HG03064 (cell line): Measurements from ENCODE around the gene CTNND2.

Experiments
- ATAC-seq: cut with Tn5 transposase; IDR thresholded peaks from one replicate; pipeline ENCODE4 v1.9.1; 2021; ENCODE audit warnings: low read depth; ENCODE audit not compliant: unreplicated experiment

CTNND2 gene

DNA sequence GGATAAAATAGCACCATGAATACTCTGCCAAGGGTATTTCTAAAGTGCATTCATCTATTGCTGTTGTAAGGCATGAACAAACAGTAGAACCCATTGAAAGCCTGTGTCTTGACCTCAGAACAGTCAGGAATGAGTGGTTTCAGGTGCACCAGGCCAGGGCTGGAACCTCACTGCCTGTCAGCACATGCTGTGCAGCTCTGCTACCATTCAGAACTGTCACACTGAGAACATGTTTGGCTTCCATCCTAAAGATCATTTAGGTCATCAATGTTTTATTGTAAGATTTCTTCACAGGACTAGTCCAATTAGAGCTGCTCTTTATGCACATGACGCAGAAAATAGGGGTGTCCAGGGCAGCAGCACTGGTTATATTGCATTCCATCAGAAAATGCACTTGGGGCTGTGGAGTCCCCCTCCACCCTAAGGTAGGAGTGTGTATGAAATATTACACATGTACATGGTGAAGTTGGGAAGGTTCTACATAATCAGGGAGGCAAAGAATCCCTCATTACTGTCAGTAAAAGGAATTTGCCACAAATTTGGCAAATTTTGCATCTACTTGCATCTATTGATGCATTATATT is 408.0 kb downstream of the CTNND2 start:
- no peak for ATAC-seq

- ATAC-seq, result no peak
Measured at GRCh38 chr5:11494340-11494739, 409.9 kb downstream of the CTNND2 start.

DNA sequence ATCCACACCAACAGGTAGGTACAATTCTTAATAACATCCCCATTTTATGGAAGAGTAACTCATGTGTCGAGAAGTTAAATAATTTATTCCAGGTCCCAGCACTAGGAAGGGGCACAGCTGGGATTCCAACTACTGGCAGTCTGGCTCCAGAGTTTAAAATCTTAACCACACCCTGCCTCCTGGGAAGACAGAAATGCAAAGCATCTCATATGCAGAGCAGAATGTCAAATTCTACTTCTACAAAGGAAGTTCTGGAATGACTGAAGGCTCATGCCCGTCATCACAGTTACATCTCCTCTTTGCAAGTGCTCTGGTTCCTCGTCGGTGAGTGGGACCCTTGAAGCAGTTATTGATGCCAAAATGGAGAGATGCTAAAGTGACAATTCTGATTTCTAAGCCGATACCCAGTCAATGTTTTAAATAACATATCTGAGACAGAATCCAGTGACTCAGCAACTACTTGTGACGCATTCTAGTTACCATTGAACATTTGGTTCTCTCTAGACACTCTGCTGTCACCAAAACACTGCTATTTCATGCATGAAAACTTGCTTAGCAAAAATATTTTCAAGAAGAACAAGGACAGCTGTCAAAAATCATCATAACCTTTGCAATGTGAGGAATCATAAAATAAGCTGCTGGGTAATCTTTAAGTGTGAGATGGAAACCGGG is 412.7 kb downstream of the CTNND2 start:
- no peak for ATAC-seq

DNA sequence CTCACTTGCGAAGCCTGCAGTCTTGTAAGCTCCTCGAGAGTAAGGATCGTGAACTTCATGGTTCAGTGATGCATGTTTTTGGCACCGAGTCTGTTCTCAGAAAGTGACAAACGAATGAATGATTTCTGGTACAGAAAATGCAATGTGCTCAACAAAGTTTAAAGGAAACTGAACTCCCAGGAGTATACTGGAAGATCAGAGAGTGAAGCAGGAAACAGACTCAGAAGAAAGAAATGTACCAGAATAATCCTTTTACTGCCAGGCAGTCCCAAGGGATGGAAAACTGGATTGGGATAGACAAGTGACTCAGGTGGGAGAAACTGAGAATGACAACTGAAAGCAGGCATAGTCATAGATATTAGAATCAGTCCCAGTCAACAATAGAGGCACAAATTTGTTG is 420.6 kb downstream of the CTNND2 start:
- ATAC-seq, result no peak

DNA sequence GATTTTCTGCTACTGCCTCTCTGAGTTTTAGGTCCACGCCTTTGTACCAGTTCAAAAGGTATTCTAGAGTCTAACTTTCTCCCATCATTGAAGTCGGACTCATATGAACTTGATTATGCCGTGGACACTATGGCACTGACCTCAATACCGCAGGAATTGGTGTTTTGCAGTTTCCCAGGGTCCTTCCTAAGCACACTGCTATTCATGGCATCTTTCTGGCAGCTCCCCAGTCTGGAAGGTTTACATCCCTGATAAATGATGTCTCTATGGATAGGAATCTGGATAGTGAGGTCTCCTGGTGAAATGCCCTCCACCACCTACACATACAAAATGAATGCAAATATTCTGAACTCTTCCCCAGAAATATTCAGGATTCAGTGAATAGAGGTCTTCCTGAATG is 422.2 kb downstream of the CTNND2 start:
- no peak for ATAC-seq

GRCh38 chr5:11477786-11478185 is 426.5 kb downstream of the CTNND2 start:
- no peak for ATAC-seq

DNA sequence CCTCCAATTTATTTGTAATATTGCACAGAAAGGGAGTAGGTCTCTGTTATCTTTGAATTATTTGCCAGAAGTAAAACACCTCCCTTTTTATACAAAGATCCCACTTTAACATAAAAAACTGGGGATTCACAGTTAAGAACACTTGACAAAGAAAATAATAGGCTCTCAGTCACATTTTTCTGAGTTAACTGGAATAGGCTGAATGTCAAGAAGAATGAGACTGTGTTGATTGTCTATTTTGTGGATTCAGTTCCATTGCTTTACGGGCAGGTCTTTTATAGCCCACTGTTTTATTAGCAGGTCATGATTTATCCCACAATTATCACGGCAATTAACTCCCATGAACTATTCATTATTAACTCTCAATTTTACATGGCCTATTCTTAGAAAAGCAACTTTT is 427.4 kb downstream of the CTNND2 start:
- no peak for ATAC-seq

- ATAC-seq, result no peak
Measured at GRCh38 chr5:11468334-11469039, 435.8 kb downstream of the CTNND2 start.

DNA sequence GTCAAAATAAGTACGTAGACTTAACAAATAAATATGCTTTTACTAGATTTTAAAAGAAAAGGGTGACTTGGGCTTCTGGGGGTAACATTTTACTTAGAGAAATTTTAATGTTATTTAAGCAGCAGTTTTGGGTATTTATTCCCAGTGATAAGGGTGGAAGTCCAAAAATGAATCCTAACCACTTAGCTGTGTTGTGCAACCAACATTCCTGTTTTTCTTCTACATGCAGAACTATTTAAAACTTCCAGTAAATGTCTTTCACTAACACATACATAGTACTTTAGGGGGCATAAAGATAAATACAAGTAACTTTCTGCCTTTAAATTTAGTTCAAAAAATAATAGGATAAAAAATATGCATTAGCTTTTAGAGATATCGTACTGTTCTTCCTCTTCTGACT is 436.7 kb downstream of the CTNND2 start:
- no peak for ATAC-seq

- no peak for ATAC-seq
Measured at GRCh38 chr5:11459716-11460115, 444.5 kb downstream of the CTNND2 start.

DNA sequence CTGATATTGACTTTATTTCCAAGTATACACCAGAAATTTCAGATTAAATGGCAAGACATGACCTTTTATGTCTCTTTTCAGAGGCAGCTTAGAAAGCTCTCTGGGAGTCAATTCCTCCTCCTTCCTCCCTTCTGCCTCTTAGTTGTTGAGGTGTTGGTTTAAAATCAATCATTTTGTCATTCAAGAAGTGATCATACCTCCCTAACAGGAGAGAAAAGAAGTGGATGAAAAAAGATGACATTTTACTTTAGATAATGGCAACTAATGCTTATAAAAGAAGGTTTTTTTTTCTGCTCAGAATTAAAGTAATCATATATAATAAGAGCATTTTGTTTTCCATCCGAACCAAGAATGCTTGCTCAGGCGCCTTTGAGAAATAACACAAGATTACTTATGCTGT is 448.7 kb downstream of the CTNND2 start:
- no peak for ATAC-seq

DNA sequence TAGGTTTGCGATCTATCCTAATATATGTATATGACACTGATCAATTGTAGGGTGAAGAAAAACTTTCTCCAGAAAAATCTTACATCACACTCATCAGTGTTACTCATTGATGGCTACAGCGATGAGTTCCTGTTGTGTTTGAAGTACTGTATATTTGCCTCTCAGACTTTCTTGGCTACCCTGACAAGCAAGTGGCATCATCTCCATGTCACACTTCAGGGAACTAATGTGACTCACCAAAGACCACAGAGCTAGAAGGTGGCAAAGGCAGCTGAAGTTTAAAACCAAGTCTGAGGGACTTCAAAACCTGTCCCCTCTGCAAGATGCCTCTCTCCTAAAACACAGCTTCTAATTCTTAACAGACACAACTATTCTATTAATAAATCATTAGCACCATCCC is 451.4 kb downstream of the CTNND2 start:
- ATAC-seq, result no peak

- no peak for ATAC-seq
Measured at GRCh38 chr5:11449966-11450365, 454.3 kb downstream of the CTNND2 start.

- ATAC-seq, result no peak
Measured at GRCh38 chr5:11449217-11449616, 455.0 kb downstream of the CTNND2 start.

DNA sequence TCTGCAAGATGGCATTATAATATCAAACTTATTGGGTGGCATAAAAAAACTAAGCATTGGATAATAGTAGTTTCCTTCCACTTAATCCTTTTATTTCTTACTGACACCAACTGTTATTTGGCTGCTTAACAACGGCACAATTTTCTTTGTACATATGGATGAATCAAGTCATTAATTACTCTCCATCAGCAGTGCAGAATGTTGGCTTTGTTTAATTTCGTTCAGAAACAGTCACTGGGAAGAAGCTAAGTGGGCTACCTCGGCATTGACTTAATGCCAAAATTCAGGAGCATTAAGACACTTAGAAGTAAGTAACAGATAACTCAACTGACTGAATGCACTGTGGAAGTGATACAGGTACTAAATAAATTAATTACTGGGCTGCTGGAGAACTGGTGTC is 460.4 kb downstream of the CTNND2 start:
- no peak for ATAC-seq

DNA sequence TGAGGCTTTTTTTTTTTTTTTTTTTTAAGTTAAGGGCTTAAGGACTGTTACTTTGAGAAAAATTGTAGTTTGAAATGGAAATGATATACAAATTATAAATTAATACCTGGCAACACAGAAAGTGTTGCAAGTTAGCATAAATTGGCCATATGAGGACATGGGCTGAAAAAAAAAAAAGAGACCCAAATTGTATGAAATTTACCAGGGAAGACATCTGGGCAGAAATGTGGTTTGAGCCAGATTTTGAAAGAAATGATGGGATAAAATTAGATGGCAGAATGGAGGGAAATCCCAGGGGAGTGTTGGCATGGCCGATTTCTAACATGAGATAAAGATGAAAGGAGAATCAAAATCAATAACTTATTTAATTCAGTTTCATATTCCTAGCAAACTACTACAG is 472.1 kb downstream of the CTNND2 start:
- no peak for ATAC-seq

DNA sequence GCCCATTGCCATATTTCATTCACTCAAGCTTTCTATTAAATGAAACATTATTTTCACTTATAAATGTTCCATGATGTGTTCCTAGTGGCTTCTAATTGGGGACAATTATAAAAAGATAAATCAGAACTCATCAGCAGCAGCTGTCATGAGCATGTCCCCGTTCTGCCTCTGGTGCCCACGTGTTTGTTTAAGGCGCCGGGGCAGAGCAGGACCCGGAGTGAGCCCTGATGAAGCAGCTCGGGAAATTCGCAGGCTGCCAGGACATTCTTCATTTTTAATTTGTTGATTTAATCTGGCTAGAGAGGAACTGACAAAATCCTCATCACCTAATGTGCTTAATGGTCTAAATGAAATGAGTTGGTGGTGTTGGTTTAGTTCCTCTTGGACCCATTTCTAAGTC is 475.0 kb downstream of the CTNND2 start:
- ATAC-seq, result no peak

- ATAC-seq, result no peak
Measured at GRCh38 chr5:11427569-11427968, 476.7 kb downstream of the CTNND2 start.

DNA sequence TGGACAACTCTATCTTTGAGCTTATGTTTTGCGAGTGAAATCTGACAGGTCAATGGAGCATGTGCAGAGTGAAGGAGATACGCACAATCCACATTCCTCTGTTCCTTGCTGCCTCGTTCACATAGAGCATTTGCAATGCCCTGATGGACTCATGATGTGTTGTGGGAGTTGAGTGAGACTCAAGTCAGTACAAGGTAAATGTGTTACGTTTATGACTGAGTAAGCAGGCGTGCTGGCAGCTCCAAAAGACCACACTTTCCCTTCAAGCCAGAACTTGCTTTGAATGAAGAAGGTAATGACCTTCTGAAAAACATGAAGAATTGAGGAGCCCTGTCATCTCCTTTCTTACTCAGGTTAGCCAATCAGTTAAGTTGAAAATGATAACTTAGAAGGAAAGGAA is 477.8 kb downstream of the CTNND2 start:
- ATAC-seq, result no peak

- no peak for ATAC-seq
Measured at GRCh38 chr5:11422342-11422741, 481.9 kb downstream of the CTNND2 start.

DNA sequence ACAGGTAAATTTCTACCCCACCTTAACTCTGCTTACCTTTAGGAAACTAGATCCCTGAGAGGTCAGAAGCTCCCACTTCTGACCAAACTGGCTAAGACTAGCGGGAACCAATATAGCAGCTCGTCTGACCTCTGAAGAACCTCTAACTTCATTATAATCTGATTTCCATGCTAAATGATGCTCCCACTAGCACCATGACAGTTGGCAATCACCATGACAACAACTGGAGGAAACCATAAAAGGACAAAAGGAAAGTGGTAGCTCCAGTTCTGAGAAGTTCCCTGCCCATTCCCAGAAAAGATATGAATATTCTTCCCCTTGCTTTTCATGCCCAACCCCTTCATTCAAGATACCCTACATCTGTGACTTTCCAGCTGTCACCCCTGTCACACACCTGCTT is 483.3 kb downstream of the CTNND2 start:
- ATAC-seq, result no peak

- ATAC-seq, result no peak
Measured at GRCh38 chr5:11415751-11416150, 488.5 kb downstream of the CTNND2 start.
